ENCODE data around the gene MTG1.
"Not testable (repeated sequence)": the region's sequence is repeated elsewhere in the genome, so short reads cannot be mapped to it uniquely, and the experiment has no call there.

Gene MTG1

GRCh38 chr10:133379152-133379800 lies 14.7 kb upstream of the MTG1 start, which contains the start of gene PAOX:
Gene PAOX (plus strand): TSS chr10:133379262. CDS start chr10:133379317, 55 bp downstream.
- DNase-seq: peak; percentile 8

GRCh38 chr10:133379801-133380666 lies 13.9 kb upstream of the MTG1 start:
- no peak for DNase-seq

GRCh38 chr10:133381036-133381435 lies 12.9 kb upstream of the MTG1 start:
- DNase-seq: no peak

DNA sequence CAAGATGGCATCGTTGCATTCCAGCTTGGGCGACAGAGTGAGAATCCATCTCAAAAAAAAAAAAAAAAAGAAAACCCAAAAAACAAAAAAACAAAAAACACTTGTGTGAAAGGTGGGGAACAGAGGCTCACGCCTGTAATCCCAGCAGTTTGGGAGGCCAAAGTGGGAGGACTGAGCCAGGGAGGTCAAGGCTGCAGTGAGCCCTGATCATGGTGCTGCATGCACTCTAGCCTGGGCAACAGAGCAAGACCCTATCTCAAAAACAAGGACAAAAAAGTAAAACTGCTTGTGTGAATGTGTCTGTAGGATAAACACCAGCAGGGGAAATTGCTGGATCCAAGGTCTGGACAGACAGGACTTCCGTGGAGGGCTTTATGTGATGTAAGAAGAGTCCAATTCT lies 10.4 kb upstream of the MTG1 start:
- DNase-seq: no peak

GRCh38 chr10:133384071-133384470 lies 9.9 kb upstream of the MTG1 start:
- no peak for DNase-seq

- no peak for DNase-seq
Observed at GRCh38 chr10:133385214-133385613, 8.7 kb upstream of the MTG1 start.

- not testable (repeated sequence) for DNase-seq
Observed at GRCh38 chr10:133386951-133387350, 7.0 kb upstream of the MTG1 start.

GRCh38 chr10:133388236-133388972 lies 5.6 kb upstream of the MTG1 start:
- DNase-seq: no peak

DNA sequence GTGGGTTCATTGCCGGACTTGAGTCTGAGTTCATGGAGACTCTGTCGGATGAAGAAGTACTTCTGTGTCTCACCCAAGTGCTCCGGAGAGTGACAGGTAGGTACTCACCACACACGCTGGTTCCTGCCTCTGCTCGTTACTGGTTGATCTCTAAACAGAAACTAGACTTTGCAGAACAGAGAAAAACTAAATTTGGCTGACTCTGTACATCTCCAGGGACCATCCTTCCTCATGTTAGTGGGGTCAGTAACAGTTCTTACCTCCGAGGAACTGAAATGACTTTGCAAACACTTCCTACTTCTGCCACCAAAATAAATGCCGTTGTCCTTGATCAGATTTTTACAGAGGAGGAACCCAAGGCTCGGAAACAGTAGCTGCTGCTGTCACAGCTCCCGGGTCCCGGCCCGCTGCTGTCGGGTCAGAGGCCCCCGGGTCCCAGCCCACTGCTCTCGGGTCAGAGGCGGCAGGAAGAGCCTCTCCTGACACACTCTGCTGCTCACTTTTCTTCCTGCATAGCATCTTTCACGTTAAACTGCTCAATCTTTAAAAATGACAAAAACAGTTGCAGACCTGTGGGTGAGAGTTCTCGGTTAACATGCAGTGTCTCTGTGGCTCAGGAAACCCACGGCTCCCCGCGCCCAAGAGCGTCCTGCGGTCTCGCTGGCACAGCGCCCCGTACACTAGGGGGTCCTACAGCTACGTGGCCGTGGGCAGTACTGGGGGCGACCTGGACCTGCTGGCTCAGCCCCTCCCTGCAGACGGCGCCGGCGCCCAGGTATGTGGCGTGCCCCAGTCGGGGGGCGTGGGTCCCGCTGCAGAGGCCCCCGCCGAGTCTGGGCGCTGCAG lies 4.8 kb upstream of the MTG1 start:
- no peak for DNase-seq

GRCh38 chr10:133390597-133391248 lies 3.2 kb upstream of the MTG1 start:
- DNase-seq: no peak

DNA sequence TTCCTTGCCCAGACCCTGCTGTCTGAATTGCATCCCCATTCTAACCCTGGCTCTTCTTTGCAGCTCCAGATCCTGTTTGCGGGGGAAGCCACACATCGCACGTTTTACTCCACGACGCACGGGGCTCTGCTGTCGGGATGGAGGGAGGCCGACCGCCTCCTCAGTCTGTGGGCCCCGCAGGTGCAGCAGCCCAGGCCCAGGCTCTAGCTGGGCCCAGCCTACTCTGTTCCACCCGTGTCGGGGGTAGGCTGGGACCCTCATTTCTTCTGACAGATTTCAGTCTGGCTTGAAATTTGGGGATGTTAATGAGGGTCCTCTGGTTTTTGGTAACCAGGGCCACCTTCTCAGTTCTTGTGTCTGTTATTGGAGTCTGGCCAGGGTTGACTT lies 2.7 kb upstream of the MTG1 start:
- DNase-seq: no peak

DNA sequence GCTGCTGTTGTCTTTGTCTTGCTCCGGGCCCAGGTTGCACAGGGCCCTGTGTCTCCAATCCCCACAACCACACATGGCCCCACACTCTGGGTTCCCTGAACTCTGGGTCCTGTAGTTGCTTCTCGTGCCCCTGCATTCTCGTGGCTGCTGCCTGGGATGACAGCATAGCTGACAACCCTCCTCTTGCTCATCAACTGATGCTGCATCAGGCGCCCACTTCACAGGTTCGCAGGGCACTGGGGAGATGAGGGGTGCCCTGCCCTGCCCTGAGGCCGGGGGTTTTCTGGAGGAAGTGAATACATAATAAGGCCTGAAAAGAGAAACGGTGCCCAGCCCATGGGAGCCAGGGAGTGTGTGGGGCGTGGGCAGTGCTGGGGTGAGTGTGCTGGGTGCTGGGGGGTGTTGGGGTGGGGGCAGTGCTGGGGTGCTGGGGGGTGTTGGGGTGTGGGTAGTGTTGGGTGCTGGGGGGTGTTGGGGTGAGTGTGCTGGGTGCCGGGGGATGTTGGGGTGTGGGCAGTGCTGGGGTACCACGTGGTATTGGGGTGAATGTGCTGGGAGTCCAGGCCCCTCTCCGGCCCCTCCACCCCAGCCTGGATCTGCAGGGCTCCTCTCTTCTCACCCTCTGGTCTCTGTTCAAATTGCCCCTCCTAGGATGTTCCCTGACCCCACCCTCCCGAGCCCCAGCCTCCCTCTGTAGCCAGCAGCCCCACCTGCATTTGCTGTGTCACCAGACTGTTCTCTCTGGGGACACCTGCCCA lies 2.0 kb upstream of the MTG1 start:
- no peak for DNase-seq

DNA sequence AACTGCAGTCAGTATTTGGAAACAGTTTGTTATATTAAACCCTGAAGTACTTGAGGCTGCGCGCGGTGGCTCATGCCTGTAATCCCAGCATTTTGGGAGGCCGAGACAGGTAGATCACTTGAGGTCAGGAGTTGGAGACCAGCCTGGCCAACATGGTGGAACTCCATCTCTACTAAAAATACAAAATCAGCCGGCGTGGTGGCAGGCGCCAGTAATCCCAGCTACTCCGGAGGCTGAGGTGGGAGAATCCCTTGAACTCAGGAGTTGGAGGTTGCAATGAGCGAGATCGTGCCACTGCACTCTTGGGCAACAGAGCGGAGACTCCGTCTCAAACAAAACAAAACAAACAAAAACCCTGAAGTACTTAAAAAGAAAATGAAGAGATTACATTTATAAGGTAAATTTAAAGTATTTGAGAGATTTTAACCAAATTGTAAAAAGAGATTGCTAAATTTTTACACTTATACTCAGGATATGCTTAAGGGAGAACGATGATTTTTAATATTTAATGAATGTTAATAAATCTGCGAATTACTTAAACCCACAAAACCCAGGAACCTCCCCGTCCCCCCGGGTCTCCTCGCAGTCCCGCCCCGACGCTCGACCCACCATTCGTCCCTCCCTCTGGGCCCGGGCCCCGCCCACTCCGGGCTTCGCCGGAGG lies 425 bp upstream of the MTG1 start:
- DNase-seq: no peak

DNA sequence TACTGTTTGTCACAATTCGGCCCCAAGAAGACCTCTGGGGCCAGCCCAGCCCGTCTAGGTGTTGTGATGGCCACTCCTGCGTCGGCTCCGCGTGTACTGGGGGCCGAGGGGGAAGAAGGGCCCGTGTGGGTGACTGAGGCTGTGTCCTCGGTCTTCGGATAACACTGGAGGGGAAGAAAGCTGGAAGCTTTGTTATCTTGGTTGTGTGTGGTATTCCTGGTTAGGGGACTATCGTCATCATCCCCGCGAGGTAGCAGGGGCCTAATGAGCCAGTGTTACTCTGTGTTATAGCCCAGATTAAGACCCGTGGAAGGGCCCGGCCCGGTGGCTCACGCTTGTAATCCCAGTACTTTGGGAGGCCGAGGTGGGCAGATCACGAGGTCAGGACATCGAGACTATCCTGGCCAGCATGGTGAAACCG lies 854 bp downstream of the MTG1 start:
- no peak for DNase-seq

GRCh38 chr10:133396035-133396624 lies 2.2 kb downstream of the MTG1 start:
- no peak for DNase-seq

- DNase-seq: no peak
Observed at GRCh38 chr10:133397938-133398337, 4.0 kb downstream of the MTG1 start.

- no peak for DNase-seq
Observed at GRCh38 chr10:133399123-133399601, 5.2 kb downstream of the MTG1 start.

GRCh38 chr10:133400624-133401424 lies 6.9 kb downstream of the MTG1 start:
- DNase-seq: no peak

DNA sequence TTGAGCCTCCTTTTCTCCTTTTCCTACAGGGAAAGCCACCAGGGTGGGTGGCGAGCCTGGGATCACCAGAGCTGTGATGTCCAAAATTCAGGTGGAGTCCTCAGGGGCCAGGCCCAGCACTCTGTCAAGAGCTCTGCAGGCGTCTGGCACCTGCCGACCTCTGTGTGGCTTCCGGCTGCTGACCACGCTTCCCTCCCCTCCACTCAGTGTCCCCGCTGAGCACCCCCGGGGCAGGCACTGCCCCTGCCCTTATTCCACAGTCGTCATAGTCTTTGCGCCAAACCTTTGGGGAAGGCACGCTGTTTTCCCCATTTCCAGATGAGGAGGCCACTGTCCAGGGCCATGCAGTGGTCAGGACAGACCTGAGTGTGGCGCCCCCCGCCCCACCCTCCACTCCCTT lies 7.5 kb downstream of the MTG1 start:
- no peak for DNase-seq
